MM.1S (cell line): ENCODE results near the gene ACYP2.

Experiments used
- CTCF ChIP-seq: fragments of 300-600 bp; sonication (generic); IDR thresholded peaks from 2 replicates; pipeline ENCODE4 v1.5.1; 2016; ENCODE audit warnings: antibody characterized with exemption, low read length, mixed read lengths
- EZH2 ChIP-seq: fragments of 300-600 bp; sonication (generic); optimal IDR thresholded peaks from 2 replicates; pipeline ENCODE3; 2017; ENCODE audit warnings: low read depth, mild to moderate bottlenecking, antibody characterized with exemption, low read length, mixed read lengths
- EZH2phosphoT487 ChIP-seq: fragments of 300-600 bp; sonication (generic); IDR thresholded peaks from 2 replicates; pipeline ENCODE4 v1.6.1; 2018; ENCODE audit warnings: antibody characterized with exemption, low read length

GRCh38 chr2:54342603-54343002 lies 227.2 kb downstream of the ACYP2 start:
- TF ChIP-seq CTCF (no peak), EZH2 (no peak), EZH2phosphoT487 (no peak)
